IPS DF 4.7 (cell line): ENCODE results near the gene GCC1.
"Not testable (repeated sequence)": the region's sequence is repeated elsewhere in the genome, so short reads cannot be mapped to it uniquely, and the experiment has no call there.

Experiments used
- DNase-seq: peaks from one replicate; pipeline ENCODE4 v3.0.0-alpha.2; 2013; ENCODE audit warnings: low spot score; ENCODE audit errors: extremely low read depth

GCC1 gene

GRCh38 chr7:127540461-127540860 is 44.9 kb downstream of the GCC1 start:
- not testable (repeated sequence) for DNase-seq

DNA sequence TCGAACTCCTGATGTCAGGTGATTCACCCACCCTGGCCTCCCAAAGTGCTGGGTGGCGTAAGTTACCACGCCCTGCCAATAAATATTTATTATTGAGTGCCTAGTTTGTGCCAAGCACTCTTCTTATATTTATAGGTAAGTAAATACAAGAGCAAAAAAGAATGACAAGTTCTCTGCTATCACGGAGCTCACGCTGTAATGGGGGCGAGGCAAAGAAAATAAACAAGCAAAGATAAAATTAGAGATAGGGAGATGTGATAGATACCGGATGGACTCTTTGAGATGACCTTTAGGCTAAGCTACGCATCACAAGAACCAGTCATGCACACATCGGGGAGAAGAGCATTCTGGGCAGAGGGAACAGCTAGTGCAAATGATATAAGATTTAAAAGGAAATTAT is 46.3 kb downstream of the GCC1 start:
- no peak for DNase-seq

DNA sequence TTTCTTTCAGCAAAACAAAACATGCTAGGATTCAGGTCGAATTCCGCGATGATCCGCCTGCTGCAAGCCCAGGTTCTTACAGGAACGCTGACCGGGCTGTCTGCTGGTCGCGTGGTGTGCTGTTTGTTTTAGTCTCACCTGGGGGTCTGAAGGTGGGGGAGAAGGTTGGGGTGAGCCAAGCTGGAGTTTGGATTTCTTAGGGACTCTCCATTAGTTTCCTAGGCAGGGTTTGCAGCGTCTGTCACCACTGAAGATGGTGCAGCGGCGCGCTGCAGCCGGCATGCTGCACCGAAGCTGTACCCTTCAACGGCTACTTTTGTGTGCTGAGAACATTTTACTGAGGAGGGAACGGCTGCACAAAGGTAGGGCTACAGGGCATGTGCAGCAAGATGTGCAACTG is 48.7 kb downstream of the GCC1 start:
- DNase-seq: no peak

DNA sequence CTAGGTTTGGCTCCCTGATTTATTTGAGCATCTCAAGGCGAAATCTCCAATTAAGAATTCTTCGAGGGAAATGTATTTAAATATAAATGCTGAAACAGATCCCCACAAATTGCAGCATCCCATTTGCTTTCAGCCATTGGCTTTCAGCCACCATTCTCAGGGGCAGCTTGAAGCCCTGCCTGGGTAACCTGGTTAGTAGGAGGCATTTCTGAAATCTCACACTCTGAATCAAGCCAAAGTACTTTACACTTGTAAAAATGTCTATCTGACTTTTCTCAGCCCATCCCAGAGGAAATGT is 49.1 kb downstream of the GCC1 start:
- DNase-seq: no peak

GRCh38 chr7:127535546-127536393 is 49.6 kb downstream of the GCC1 start:
- no peak for DNase-seq

DNA sequence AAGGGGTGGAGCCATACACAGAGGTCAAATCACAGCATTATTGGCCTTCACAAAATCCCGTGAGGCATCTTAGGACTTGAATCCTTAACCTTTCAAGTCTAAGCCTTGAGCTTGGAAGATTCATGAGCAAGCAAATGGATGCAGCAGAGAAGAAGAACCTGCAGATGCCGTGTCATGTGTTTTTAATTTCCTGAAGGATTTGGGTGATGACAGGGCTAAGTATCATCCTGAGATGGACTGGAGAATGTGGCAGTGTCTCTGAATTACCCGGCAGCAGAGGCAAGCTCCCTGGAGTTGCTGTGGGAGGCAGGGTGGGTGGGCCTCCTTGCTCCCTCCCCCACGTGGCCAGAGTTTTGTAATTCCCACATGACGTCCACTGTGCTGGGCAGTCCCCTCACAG is 50.8 kb downstream of the GCC1 start:
- DNase-seq: no peak

DNA sequence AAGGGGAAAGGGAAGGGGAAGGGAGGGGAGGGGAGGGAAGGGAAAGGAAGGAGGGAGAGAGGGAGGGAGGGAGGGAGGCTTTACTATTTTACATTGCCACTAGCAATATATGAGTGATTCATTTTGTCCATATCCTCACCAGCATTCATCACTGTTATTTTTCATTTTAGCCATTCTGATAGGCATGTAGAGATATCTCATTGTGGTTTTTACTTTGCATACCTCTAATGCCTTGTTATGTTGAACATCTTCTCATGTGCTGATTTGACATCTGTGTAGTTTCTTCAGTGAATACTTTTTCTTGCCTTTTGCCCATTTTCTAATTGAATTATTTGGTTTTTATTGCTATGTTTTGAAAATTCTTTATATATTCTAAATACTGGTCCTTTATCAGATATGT is 52.7 kb downstream of the GCC1 start:
- DNase-seq: no peak

- DNase-seq: no peak
These were observed 53.2 kb downstream of the GCC1 start for GRCh38 chr7:127532151-127532550.
